ENCODE results near the gene MPHOSPH9. TPM values are rescaled to one million over a fixed set of nuclear protein-coding genes. Genes with fewer than 3 reads are reported as not detected.

Gene MPHOSPH9, protein sequence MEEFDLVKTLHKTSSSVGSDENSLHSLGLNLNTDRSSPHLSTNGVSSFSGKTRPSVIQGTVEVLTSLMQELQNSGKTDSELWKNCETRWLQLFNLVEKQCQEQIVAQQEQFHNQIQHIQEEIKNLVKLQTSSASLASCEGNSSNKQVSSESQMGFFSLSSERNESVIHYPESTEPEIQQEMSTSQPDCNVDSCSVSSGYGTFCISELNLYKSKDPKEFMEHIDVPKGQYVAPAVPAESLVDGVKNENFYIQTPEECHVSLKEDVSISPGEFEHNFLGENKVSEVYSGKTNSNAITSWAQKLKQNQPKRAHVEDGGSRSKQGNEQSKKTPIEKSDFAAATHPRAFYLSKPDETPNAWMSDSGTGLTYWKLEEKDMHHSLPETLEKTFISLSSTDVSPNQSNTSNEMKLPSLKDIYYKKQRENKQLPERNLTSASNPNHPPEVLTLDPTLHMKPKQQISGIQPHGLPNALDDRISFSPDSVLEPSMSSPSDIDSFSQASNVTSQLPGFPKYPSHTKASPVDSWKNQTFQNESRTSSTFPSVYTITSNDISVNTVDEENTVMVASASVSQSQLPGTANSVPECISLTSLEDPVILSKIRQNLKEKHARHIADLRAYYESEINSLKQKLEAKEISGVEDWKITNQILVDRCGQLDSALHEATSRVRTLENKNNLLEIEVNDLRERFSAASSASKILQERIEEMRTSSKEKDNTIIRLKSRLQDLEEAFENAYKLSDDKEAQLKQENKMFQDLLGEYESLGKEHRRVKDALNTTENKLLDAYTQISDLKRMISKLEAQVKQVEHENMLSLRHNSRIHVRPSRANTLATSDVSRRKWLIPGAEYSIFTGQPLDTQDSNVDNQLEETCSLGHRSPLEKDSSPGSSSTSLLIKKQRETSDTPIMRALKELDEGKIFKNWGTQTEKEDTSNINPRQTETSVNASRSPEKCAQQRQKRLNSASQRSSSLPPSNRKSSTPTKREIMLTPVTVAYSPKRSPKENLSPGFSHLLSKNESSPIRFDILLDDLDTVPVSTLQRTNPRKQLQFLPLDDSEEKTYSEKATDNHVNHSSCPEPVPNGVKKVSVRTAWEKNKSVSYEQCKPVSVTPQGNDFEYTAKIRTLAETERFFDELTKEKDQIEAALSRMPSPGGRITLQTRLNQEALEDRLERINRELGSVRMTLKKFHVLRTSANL
- 28.4 and 41.2 TPM in 2 replicates for total RNA-seq

DNA sequence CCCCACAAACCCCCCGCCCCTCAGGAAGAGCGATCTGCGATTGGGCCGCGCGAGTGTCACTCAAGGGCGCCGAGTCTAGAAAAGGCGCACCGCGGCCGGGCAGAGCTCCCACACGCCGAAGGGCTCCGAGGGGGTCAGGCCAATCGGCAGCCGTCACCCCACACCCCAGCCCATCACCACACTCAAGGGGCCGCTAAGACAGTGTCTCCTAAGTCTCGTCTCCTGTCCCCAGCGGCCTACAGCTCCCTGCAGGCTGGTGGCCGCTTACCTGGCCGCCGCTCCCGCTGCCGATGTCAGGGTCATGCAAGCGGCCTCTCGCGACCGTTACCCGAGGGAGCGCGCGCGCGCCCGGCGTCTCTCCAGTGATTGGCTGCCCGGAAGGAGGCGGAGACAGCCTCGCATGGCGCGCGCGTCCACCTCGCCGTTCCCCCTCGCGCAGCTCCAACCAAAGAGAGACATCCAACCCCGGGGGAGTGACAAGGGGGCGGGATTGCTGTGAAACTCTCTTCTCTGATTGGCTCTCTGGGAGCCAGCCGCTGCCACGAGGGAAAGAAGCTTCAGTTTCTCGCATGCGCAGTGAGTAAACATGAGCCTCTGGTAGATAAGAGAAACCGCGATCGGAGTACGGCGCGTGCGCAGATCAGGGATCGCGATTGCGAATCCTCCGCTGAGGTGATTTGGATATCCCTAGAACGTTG lies at the start of gene MPHOSPH9, which contains the start of gene MTRFR:
Gene MPHOSPH9, minus strand, starts transcription at position 335 of the 698 bp plus-strand sequence. CDS start 2,777 bp downstream, outside the sequence.
Gene MTRFR, plus strand, starts transcription at position 630 of the 698 bp plus-strand sequence. CDS start 20,239 bp downstream, outside the sequence.

DNA sequence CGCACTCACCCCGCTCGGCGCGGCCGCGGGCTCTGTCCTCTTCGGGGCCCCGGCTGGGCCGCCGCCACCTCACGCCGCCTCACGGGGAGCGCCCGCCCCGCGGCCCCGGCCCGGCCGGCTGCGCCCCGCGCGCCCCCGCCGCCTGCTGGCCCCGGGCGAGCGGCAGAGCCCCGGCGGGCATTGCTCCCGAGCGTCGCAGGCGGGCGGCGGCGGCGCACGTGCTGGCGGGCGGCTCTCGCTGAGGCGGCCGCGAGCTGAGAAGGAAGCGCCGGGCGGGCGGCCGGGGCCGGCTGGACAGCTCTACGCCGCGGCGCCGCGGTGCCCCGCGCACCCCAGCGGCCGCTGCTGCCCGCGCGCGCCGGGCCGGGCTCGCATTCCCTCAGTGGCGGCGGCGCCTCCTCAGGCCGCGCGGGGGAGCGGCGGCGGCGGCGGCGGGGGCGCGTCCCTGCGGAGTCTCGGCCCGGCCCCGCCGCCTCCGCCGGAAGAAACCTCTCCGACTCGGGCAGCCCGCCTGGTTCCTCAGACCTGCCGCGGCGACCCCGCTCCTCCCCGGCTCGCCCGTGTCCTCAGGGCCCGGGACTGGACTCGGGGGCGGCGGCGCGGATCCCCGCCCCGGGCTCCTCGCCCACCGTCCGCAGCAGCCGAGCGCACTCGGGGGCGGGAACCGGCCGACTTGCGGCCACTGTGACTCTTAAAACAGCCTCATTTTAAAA lies 82.0 kb downstream of the MPHOSPH9 start, which contains the start of gene PITPNM2:
Gene PITPNM2, minus strand, starts transcription at position 347 of the 713 bp plus-strand sequence. CDS start 116,500 bp downstream, outside the sequence.

Other genes with a start within 250 kb of the MPHOSPH9 start
- 4.9 and 10.1 TPM in 2 replicates for gene PITPNM2, start 82.1 kb downstream of the MPHOSPH9 start, total RNA-seq
- 15.3 and 17.3 TPM in 2 replicates for gene MTRFR, start 295 bp upstream of the MPHOSPH9 start, total RNA-seq
- 104 and 169 TPM in 2 replicates for gene CDK2AP1, start 38.7 kb upstream of the MPHOSPH9 start, total RNA-seq
- 12.4 and 15.7 TPM in 2 replicates for gene SBNO1, start 131.7 kb upstream of the MPHOSPH9 start, total RNA-seq
- gene KMT5A, start 151.0 kb upstream of the MPHOSPH9 start, total RNA-seq = 24.6 and 55.2 TPM in 2 replicates
- 2.3 and 3.7 TPM in 2 replicates for gene RILPL2, start 203.5 kb upstream of the MPHOSPH9 start, total RNA-seq
- 12.2 and 18.1 TPM in 2 replicates for gene SNRNP35, start 225.0 kb upstream of the MPHOSPH9 start, total RNA-seq